ENCODE results near the gene TAAR5. TPM values are rescaled to one million over a fixed set of nuclear protein-coding genes. Genes with fewer than 3 reads are reported as not detected.

TAAR5 gene
- total and polyA plus RNA-seq, 2 donors (not counting 3 experiments of a cell fraction or from before 2014, with no cell fraction given): not detected

- POLR2A ChIA-PET: no interaction called here
- H3K9me3 ChIP-seq (replicated peaks; ENCODE audit: control insufficient read depth, insufficient read depth, low read length): no peaks in the 10 kb centered on the region
- H3K27me3 ChIP-seq (ENCODE audit: control insufficient read depth in 2 of 2, insufficient read depth in 2 of 2, low read length in 2 of 2): peaks cover 6 to 8% of the 10 kb centered on the region in 2 experiments
- H2AFZ ChIP-seq (ENCODE audit: low read depth, low read length): no peak within 1 kb of the TSS
- H3K4me2 ChIP-seq (ENCODE audit: insufficient read depth, low read length): no peak within 1 kb of the TSS
- H3K4me1 ChIP-seq (ENCODE audit: control insufficient read depth, extremely low read depth, insufficient read depth, low read length): no peaks in the 10 kb centered on the region
- no peak within 1 kb of the TSS for H3K27ac ChIP-seq (ENCODE audit: insufficient read depth, low read depth, low read length)
- no peaks in the 10 kb centered on the region for H3K36me3 ChIP-seq (ENCODE audit: control insufficient read depth in 2 of 2, extremely low read depth in 1 of 2, insufficient read depth in 2 of 2, low read length in 2 of 2)
- dilution Hi-C loops (cut with MboI; ENCODE audit: extremely low pct_ligation_motif_present, low sequenced_read_pairs) (no loop called here), intact Hi-C loops (cut with micrococcal nuclease) (no loop called here)
- DNase-seq (ENCODE audit: low read depth, low spot score) (no peak), FAIRE-seq (no peak)
- H3K4me3 ChIP-seq (replicated peaks in 1 of 3; ENCODE audit: insufficient read depth in 1 of 3, low read depth in 1 of 3, low read length in 3 of 3): no peak within 1 kb of the TSS
- H3K79me2 ChIP-seq (ENCODE audit: control insufficient read depth, insufficient read depth, low read length): no peaks in the 10 kb centered on the region
- TF ChIP-seq JUN (IDR thresholded peaks at IDR 0.05; ENCODE audit: borderline replicate concordance, insufficient read depth, insufficient read length, low read depth): no peak
- TF ChIP-seq MYC (IDR thresholded peaks at IDR 0.05; ENCODE audit: low read depth, low read length): no peak
- TF ChIP-seq POLR2AphosphoS5 (IDR thresholded peaks at IDR 0.05; ENCODE audit: insufficient read depth, low read depth, low read length): no peak
- TF ChIP-seq CTCF (IDR thresholded peaks at IDR 0.05; ENCODE audit: extremely low read depth in 1 of 2, insufficient read depth in 1 of 2, low read depth in 1 of 2, low read length in 2 of 2): no peak
- no peak for TF ChIP-seq EZH2 (IDR thresholded peaks at IDR 0.05; ENCODE audit: borderline replicate concordance, low read depth, low read length, severe bottlenecking)
- TF ChIP-seq MAX (IDR thresholded peaks at IDR 0.05; ENCODE audit: insufficient read depth, insufficient read length): no peak
- TF ChIP-seq GATA2 (IDR thresholded peaks at IDR 0.05; ENCODE audit: insufficient read depth, insufficient read length, low read depth, low read length): no peak
- TF ChIP-seq FOS (IDR thresholded peaks at IDR 0.05; ENCODE audit: borderline replicate concordance, insufficient read depth, low read length): no peak
- H3K9ac ChIP-seq (replicated peaks; ENCODE audit: extremely low read depth, insufficient read depth, low read length): no peak within 1 kb of the TSS
- H3K9me1 ChIP-seq (replicated peaks; ENCODE audit: control insufficient read depth, extremely low read depth, insufficient read depth, low read length): no peaks in the 10 kb centered on the region
- BruUV-seq (replicated peaks): no TSS peak
- no peaks in the 10 kb centered on the region for H4K20me1 ChIP-seq (replicated peaks; ENCODE audit: control insufficient read depth, extremely low read depth, insufficient read depth, low read length)
- CTCF ChIA-PET: interaction anchor here (1.2 to 1.7 kb wide), 3 partner anchors 9 to 22 kb away, joined by 3 to 6 read pairs (median 3); no protein-coding TSS in a partner anchor
These were observed 37.2 kb downstream of the TAAR5 start, which contains the start of gene TAAR8 for GRCh38 chr6:132552372-132552771. Gene TAAR8, plus strand, starts transcription at chr6:132552672. Its CDS starts 21 bp downstream, at chr6:132552693.

Measured in endothelial cell of umbilical vein (primary cell).